ENCODE results near the gene CCL1.
"Not testable (repeated sequence)": the region's sequence is repeated elsewhere in the genome, so short reads cannot be mapped to it uniquely, and the experiment has no call there.

Gene CCL1

DNA sequence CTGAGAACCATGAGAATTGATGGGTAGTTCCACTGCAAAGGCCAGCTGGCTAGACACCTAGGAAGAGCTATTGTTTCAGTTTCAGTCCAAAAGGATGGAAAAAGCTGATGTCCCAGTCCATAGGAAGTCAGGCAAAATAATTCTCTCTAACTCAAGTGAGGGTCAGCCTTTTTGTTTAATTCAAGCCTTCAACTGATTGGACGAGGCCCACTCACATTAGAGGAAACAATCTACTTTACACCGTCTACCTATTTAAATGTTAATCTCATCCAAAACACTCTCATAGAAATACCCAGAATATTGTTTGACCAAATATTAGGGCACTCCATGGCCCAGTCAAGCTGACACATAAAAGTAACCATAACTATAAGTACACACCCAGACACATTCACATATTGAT lies 21.1 kb downstream of the CCL1 start:
- H3K27ac ChIP-seq (ENCODE audit: insufficient read depth, low read length, poor library complexity, severe bottlenecking) = no peak overlapping the region
- no peaks in the 10 kb centered on the region for H3K4me1 ChIP-seq (ENCODE audit: control insufficient read depth, insufficient read depth, low read length, poor library complexity, severe bottlenecking)

DNA sequence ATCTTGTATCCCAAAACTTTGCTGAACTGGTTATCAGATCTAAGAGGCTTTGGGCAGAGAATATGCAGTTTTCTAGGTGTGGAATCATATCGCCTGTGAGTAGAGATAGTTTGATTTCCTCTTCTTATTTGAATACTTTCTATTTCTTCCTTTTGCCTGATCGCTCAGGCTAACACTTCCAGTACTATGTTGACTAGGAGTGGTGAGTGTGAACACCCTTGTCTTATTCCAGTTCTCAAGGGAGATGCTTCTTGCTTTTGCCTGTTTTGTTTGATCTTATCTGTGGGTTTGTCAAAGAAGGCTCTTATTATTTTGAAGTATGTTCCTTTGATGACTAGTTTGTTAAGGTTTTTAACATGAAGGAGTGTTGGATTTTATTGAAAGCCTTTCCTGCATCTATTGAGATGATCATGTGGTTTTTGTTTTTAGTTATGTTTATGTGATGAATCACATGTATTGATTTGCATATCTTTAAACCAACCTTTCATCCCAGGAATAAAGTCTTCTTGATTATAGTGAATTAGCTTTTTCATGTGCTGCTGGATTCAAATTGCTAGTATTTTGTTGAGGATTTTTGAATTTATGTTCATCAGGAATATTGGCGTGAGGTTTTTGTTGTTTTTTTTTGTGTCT lies 23.8 kb downstream of the CCL1 start:
- Histone ChIP-seq H3K27me3 (replicated peaks; ENCODE audit: control insufficient read depth, insufficient read depth, low read length, poor library complexity, severe bottlenecking) (no peaks in the 10 kb centered on the region), H3K4me1 (ENCODE audit: control insufficient read depth, insufficient read depth, low read length, poor library complexity, severe bottlenecking) (no peaks in the 10 kb centered on the region), H3K36me3 (ENCODE audit: control insufficient read depth, insufficient read depth, low read length) (no peaks in the 10 kb centered on the region), H3K27ac (ENCODE audit: insufficient read depth, low read length, poor library complexity, severe bottlenecking) (no peak overlapping the region), H3K4me3 (ENCODE audit: insufficient read depth, low read depth, low read length, poor library complexity, severe bottlenecking) (no peak overlapping the region), H3K9me3 (ENCODE audit: control insufficient read depth, low read length) (no peaks in the 10 kb centered on the region)
- DNase-seq = no peak

More for the DNA sequence above, 21.1 kb downstream of the CCL1 start:
- Histone ChIP-seq H3K9me3 (ENCODE audit: control insufficient read depth, low read length) (no peaks in the 10 kb centered on the region), H3K36me3 (ENCODE audit: control insufficient read depth, insufficient read depth, low read length) (no peaks in the 10 kb centered on the region), H3K4me3 (ENCODE audit: insufficient read depth, low read depth, low read length, poor library complexity, severe bottlenecking) (no peak overlapping the region), H3K27me3 (replicated peaks; ENCODE audit: control insufficient read depth, insufficient read depth, low read length, poor library complexity, severe bottlenecking) (no peaks in the 10 kb centered on the region)
- DNase-seq = no peak

DNA sequence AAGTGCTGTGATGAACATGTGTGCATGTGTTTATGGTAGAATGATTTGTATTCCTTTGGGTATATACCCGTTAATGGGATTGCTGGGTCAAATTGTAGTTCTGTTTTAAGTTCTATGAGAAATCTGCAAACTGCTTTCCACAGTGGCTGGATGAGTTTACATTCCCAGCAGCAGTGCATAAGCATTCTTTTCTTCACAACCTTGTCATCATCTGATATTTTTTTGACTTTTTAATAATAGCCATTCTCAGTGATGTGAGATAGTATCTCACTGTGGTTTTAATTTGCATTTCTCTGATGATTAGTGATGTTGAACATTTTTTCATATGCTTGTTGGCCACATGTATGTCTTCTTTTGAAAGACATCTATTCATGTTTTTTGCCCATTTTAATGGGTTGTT lies 25.3 kb downstream of the CCL1 start:
- Histone ChIP-seq H3K27me3 (replicated peaks; ENCODE audit: control insufficient read depth, insufficient read depth, low read length, poor library complexity, severe bottlenecking) (no peaks in the 10 kb centered on the region), H3K27ac (ENCODE audit: insufficient read depth, low read length, poor library complexity, severe bottlenecking) (no peak overlapping the region), H3K9me3 (ENCODE audit: control insufficient read depth, low read length) (no peaks in the 10 kb centered on the region), H3K36me3 (ENCODE audit: control insufficient read depth, insufficient read depth, low read length) (no peaks in the 10 kb centered on the region), H3K4me3 (ENCODE audit: insufficient read depth, low read depth, low read length, poor library complexity, severe bottlenecking) (no peak overlapping the region), H3K4me1 (ENCODE audit: control insufficient read depth, insufficient read depth, low read length, poor library complexity, severe bottlenecking) (no peaks in the 10 kb centered on the region)
- no peak for DNase-seq

DNA sequence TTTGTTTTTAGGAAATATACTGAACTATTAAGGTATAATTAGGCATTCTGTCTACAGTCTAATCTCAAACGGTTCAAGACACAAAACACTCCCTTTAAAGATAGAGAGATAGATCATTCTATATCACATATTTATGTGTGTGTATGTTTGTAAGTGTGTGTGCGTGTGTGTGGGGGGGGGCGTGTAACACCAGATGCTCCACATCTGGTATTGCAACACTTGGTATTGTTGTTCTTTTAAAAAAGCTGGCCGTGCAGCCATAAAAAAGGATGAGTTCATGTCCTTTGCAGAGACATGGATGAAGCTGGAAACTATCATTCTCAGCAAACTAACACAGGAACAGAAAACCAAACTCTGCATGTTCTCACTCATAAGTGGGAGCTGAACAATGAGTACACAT lies 35.5 kb downstream of the CCL1 start:
- DNase-seq = not testable (repeated sequence)

DNA sequence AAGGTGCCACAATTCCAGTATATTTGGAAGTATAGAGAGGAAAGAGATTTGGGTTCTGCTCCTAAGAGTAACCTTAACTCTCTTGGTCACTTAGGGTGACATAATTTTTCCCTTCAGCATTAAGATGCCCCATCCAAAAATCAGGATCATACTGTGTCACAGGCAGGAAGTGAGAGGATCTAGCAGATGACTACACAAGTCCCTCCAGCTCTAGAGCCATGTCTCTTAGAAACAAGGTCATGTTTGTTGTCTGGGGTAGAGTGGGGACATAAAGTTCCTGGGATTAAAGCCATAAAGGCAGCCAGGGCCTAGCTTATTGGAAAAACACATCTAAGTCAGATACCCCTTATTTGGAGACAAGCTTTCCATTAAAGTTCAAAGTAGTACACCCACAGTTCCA lies 41.1 kb downstream of the CCL1 start:
- Histone ChIP-seq H3K27me3 (replicated peaks; ENCODE audit: control insufficient read depth, insufficient read depth, low read length, poor library complexity, severe bottlenecking) (no peaks in the 10 kb centered on the region), H3K27ac (ENCODE audit: insufficient read depth, low read length, poor library complexity, severe bottlenecking) (no peak overlapping the region), H3K4me3 (ENCODE audit: insufficient read depth, low read depth, low read length, poor library complexity, severe bottlenecking) (no peak overlapping the region), H3K9me3 (ENCODE audit: control insufficient read depth, low read length) (no peaks in the 10 kb centered on the region), H3K36me3 (ENCODE audit: control insufficient read depth, insufficient read depth, low read length) (no peaks in the 10 kb centered on the region), H3K4me1 (ENCODE audit: control insufficient read depth, insufficient read depth, low read length, poor library complexity, severe bottlenecking) (no peaks in the 10 kb centered on the region)
- no peak for DNase-seq

More for the DNA sequence above, 35.5 kb downstream of the CCL1 start:
- H3K27me3 ChIP-seq (replicated peaks; ENCODE audit: control insufficient read depth, insufficient read depth, low read length, poor library complexity, severe bottlenecking); H3K9me3 ChIP-seq (ENCODE audit: control insufficient read depth, low read length); H3K36me3 ChIP-seq (ENCODE audit: control insufficient read depth, insufficient read depth, low read length); H3K27ac ChIP-seq (ENCODE audit: insufficient read depth, low read length, poor library complexity, severe bottlenecking); H3K4me1 ChIP-seq (ENCODE audit: control insufficient read depth, insufficient read depth, low read length, poor library complexity, severe bottlenecking); H3K4me3 ChIP-seq (ENCODE audit: insufficient read depth, low read depth, low read length, poor library complexity, severe bottlenecking): not testable (repeated sequence)

DNA sequence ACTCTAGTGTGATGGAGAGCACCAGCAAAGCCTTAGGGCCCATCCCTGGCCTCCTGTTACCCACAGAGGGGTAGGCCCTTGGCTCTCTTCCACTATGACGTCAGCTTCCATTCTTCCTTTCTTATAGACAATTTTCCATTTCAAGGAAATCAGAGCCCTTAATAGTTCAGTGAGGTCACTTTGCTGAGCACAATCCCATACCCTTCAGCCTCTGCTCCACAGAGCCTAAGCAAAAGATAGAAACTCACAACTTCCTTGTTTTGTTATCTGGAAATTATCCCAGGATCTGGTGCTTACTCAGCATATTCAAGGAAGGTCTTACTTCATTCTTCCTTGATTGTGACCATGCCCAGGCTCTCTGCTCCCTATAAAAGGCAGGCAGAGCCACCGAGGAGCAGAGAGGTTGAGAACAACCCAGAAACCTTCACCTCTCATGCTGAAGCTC lies 44.0 kb downstream of the CCL1 start, which contains the start of gene CCL8:
CCL8 (plus strand) TSS at position 397 of the 445 bp plus-strand sequence. CDS start 67 bp downstream, outside the sequence.
- Histone ChIP-seq H3K36me3 (ENCODE audit: control insufficient read depth, insufficient read depth, low read length) (no peaks in the 10 kb centered on the region), H3K4me3 (ENCODE audit: insufficient read depth, low read depth, low read length, poor library complexity, severe bottlenecking) (no peak within 1 kb of the TSS), H3K27ac (ENCODE audit: insufficient read depth, low read length, poor library complexity, severe bottlenecking) (no peak within 1 kb of the TSS), H3K4me1 (ENCODE audit: control insufficient read depth, insufficient read depth, low read length, poor library complexity, severe bottlenecking) (no peaks in the 10 kb centered on the region), H3K9me3 (ENCODE audit: control insufficient read depth, low read length) (no peaks in the 10 kb centered on the region), H3K27me3 (replicated peaks; ENCODE audit: control insufficient read depth, insufficient read depth, low read length, poor library complexity, severe bottlenecking) (no peaks in the 10 kb centered on the region)
- DNase-seq = no peak

DNA sequence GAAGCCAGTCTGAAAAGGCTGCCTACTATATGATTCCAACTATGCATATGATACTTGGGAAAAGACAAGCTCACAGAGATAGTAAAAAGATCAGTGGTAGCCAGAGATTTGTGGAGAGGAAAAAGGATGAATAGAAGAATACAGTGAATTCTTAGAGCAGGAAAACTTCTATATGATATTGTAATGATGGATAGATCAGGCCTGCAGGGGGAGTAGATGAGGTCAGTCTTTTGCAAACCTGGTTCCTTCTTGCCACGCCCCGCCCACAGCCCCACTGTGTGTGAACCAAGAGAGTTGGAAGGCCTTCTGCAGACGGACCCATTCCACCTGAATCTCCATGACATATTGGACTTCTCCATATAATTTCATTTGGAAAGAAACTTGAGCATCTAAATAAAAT lies 44.6 kb downstream of the CCL1 start:
- no peaks in the 10 kb centered on the region for H3K27me3 ChIP-seq (replicated peaks; ENCODE audit: control insufficient read depth, insufficient read depth, low read length, poor library complexity, severe bottlenecking)
- H3K9me3 ChIP-seq (ENCODE audit: control insufficient read depth, low read length) = no peaks in the 10 kb centered on the region
- no peak for DNase-seq
- no peaks in the 10 kb centered on the region for H3K4me1 ChIP-seq (ENCODE audit: control insufficient read depth, insufficient read depth, low read length, poor library complexity, severe bottlenecking)
- H3K4me3 ChIP-seq (ENCODE audit: insufficient read depth, low read depth, low read length, poor library complexity, severe bottlenecking) = no peak overlapping the region
- H3K36me3 ChIP-seq (ENCODE audit: control insufficient read depth, insufficient read depth, low read length) = no peaks in the 10 kb centered on the region
- H3K27ac ChIP-seq (ENCODE audit: insufficient read depth, low read length, poor library complexity, severe bottlenecking) = no peak overlapping the region

DNA sequence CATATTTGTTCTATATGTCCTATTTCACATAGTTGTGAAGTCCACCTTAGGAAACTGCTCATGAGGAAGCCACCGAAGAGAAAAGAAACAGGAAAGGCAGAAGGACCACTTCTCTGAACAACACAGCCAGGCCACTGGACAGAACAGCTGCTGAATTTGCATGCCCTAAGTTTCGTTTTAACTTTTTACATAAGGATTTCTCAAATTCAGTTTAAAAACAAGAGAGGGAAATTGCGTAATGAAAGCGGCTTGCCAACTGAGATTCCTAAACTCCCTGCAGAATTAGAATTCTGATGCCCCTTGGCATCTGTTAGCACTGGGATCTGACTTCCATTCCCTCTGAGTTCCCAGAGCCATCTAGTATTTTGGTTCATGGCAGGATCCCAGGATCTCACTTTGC lies 48.8 kb downstream of the CCL1 start:
- H3K4me3 ChIP-seq (ENCODE audit: insufficient read depth, low read depth, low read length, poor library complexity, severe bottlenecking) = no peak overlapping the region
- no peak overlapping the region for H3K27ac ChIP-seq (ENCODE audit: insufficient read depth, low read length, poor library complexity, severe bottlenecking)
- DNase-seq = no peak
- no peaks in the 10 kb centered on the region for H3K27me3 ChIP-seq (replicated peaks; ENCODE audit: control insufficient read depth, insufficient read depth, low read length, poor library complexity, severe bottlenecking)
- no peaks in the 10 kb centered on the region for H3K9me3 ChIP-seq (ENCODE audit: control insufficient read depth, low read length)
- no peaks in the 10 kb centered on the region for H3K4me1 ChIP-seq (ENCODE audit: control insufficient read depth, insufficient read depth, low read length, poor library complexity, severe bottlenecking)
- no peaks in the 10 kb centered on the region for H3K36me3 ChIP-seq (ENCODE audit: control insufficient read depth, insufficient read depth, low read length)

DNA sequence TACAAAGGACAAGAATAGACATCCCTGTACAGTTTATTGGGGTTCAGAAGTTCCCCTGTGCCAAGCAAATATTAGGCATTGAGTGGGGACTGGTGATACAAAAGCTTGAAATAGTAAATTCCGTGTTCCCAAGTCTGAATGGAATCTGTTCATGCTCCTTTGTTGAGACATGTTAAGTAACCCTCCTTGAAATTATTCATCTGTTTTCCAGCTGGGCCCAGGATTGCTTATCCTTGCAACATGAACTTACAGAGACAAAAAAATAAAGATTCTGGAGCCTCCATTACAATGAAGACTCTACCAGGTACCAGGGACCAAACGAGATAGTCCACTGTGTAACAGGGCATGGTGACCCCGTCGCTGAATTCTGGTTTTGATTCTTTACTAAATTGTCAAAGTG lies 49.9 kb downstream of the CCL1 start:
- no peak for DNase-seq
- no peak overlapping the region for H3K4me3 ChIP-seq (ENCODE audit: insufficient read depth, low read depth, low read length, poor library complexity, severe bottlenecking)
- H3K4me1 ChIP-seq (ENCODE audit: control insufficient read depth, insufficient read depth, low read length, poor library complexity, severe bottlenecking) = no peaks in the 10 kb centered on the region
- no peaks in the 10 kb centered on the region for H3K36me3 ChIP-seq (ENCODE audit: control insufficient read depth, insufficient read depth, low read length)
- no peak overlapping the region for H3K27ac ChIP-seq (ENCODE audit: insufficient read depth, low read length, poor library complexity, severe bottlenecking)
- H3K9me3 ChIP-seq (ENCODE audit: control insufficient read depth, low read length) = no peaks in the 10 kb centered on the region
- H3K27me3 ChIP-seq (replicated peaks; ENCODE audit: control insufficient read depth, insufficient read depth, low read length, poor library complexity, severe bottlenecking) = no peaks in the 10 kb centered on the region

DNA sequence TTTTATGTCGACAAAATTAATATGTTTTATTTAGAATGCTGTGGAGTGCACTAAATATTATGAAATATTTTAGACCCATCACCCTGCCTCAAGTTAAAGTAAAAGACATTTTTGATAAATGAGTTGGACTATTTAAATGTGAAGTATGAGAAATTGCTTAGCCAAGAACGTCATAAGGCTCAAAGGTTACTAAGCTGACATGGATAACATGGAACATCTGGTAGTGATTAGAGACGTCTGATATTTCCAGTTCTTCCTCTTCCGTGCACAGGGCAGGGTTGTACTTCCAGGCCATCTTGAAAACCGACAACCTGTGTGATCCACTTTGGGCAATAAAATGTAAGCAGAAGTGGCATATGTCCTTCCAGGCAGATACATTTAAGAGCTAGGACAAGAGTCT lies 51.0 kb downstream of the CCL1 start:
- Histone ChIP-seq H3K27me3 (replicated peaks; ENCODE audit: control insufficient read depth, insufficient read depth, low read length, poor library complexity, severe bottlenecking) (no peaks in the 10 kb centered on the region), H3K36me3 (ENCODE audit: control insufficient read depth, insufficient read depth, low read length) (no peaks in the 10 kb centered on the region), H3K4me1 (ENCODE audit: control insufficient read depth, insufficient read depth, low read length, poor library complexity, severe bottlenecking) (no peaks in the 10 kb centered on the region), H3K9me3 (ENCODE audit: control insufficient read depth, low read length) (no peaks in the 10 kb centered on the region), H3K27ac (ENCODE audit: insufficient read depth, low read length, poor library complexity, severe bottlenecking) (no peak overlapping the region), H3K4me3 (ENCODE audit: insufficient read depth, low read depth, low read length, poor library complexity, severe bottlenecking) (no peak overlapping the region)
- DNase-seq = no peak
